HepG2 (cell line): ENCODE results near the gene PCBP4. TPM values are rescaled to one million over a fixed set of nuclear protein-coding genes. Genes with fewer than 3 reads are reported as not detected.

Experiments used
- ATAC-seq: fragments of 200-7000 bp; cut with Tn5 transposase; 3 replicates; pipeline ENCODE4 v1.9.1; 2020; ENCODE audit warnings: mild to moderate bottlenecking, moderate library complexity
- BruUV-seq: library from RNA; stranded (reverse); fragments of 400-500 nt; replicated peaks from 2 replicates; lab custom pipeline; 2021; lab: Mats Ljungman, UMichigan
- CTCF ChIA-PET: fragments of 300-600 bp; formaldehyde crosslinking; extraction: SDS; loops from one replicate; lab custom pipeline; 2021; ENCODE audit warnings: low total read pairs, inconsistent platforms, low intra/inter-chr PET ratio; lab: Yijun Ruan, JAX
- POLR2A ChIA-PET: fragments of 350-600 bp; sonication (Branson Sonifier 250); formaldehyde crosslinking; loops from one replicate; lab custom pipeline; 2020; ENCODE audit warnings: antibody characterized with exemption, inconsistent platforms; lab: Yijun Ruan, JAX
- DNase-seq: peaks from one replicate; pipeline ENCODE4 v3.0.0-alpha.2; 2015; ENCODE audit warnings: low spot score
- FAIRE-seq: peaks from 3 replicates; lab custom pipeline; 2011; peaks lifted over from hg19 to GRCh38; lab: Jason Lieb, UNC
- H2AFZ ChIP-seq: one replicate; pipeline ENCODE4 v1.6.1; 2011; ENCODE audit warnings: low read length, inconsistent platforms
- H3K27ac ChIP-seq: fragments of 300-600 bp; 3 replicates; pipeline ENCODE4 v1.8.0; 2011; ENCODE audit warnings: mixed run types, mild to moderate bottlenecking, mixed read lengths, low read length, inconsistent platforms; ENCODE audit not compliant: insufficient read depth; ENCODE audit errors: extremely low read length
- H3K27me3 ChIP-seq, 2 experiments: fragments of 200-600 bp in 1 of 2; 2 replicates in 1 of 2; 3 replicates in 1 of 2; pipeline versions ENCODE4 v1.6.0 to v1.8.0; 2011; ENCODE audit warnings: low read length in 2 of 2, mild to moderate bottlenecking in 2 of 2, moderate library complexity in 2 of 2, inconsistent platforms in 1 of 2; ENCODE audit not compliant: insufficient read depth in 2 of 2, control insufficient read depth in 1 of 2
- H3K36me3 ChIP-seq, 2 experiments: fragments of 200-600 bp in 1 of 2; replicated peaks in 1 of 2; 2 replicates in 1 of 2; 3 replicates in 1 of 2; pipeline versions ENCODE4 v1.5.1 to v1.8.0; 2011; ENCODE audit warnings: low read length in 2 of 2, inconsistent platforms in 1 of 2; ENCODE audit not compliant: insufficient read depth in 2 of 2, control insufficient read depth in 1 of 2
- H3K4me1 ChIP-seq: 2 replicates; pipeline ENCODE4 v1.5.1; 2012; ENCODE audit warnings: low read length, inconsistent platforms; ENCODE audit not compliant: insufficient read depth
- H3K4me2 ChIP-seq: 2 replicates; pipeline ENCODE4 v1.6.0; 2011; ENCODE audit warnings: low read depth, low read length, inconsistent platforms
- H3K4me3 ChIP-seq, 3 experiments: fragments of 200-600 bp in 1 of 3; sonication (generic), shearing (Covaris generic) in 1 of 3; replicated peaks in 1 of 3; 2 replicates each; pipeline ENCODE4 v1.5.1; 2011 to 2016; ENCODE audit warnings: low read length in 3 of 3, inconsistent platforms in 2 of 3, low read depth in 2 of 3, mild to moderate bottlenecking in 2 of 3, control low read depth in 1 of 3, mixed read lengths in 1 of 3; ENCODE audit not compliant: insufficient read depth in 1 of 3
- H3K79me2 ChIP-seq: one replicate; pipeline ENCODE4 v1.6.1; 2011; ENCODE audit warnings: low read length, inconsistent platforms; ENCODE audit not compliant: insufficient read depth
- H3K9ac ChIP-seq: 2 replicates; pipeline ENCODE4 v1.6.0; 2011; ENCODE audit warnings: mild to moderate bottlenecking, low read depth, low read length, inconsistent platforms; ENCODE audit not compliant: insufficient read depth
- H3K9me3 ChIP-seq: 2 replicates; pipeline ENCODE4 v1.5.1; 2012; ENCODE audit warnings: mild to moderate bottlenecking, low read length
- H4K20me1 ChIP-seq: 2 replicates; pipeline ENCODE4 v1.6.0; 2011; ENCODE audit warnings: inconsistent platforms, mild to moderate bottlenecking, low read length, moderate library complexity; ENCODE audit not compliant: insufficient read depth
- AGO2 ChIP-seq: fragments of 200-400 bp; formaldehyde crosslinking; optimal IDR thresholded peaks from 2 replicates; pipeline ENCODE3; 2017; ENCODE audit warnings: mild to moderate bottlenecking, low read depth, low read length, moderate library complexity
- DPF2 ChIP-seq: sonication (generic); formaldehyde crosslinking; IDR thresholded peaks from 2 replicates; pipeline ENCODE4 v1.4.0; 2020; ENCODE audit warnings: mild to moderate bottlenecking, low read depth, missing genetic modification reagents, borderline replicate concordance
- LBX2 ChIP-seq: sonication (generic); formaldehyde crosslinking; IDR thresholded peaks from 2 replicates; pipeline ENCODE4 v1.5.0; 2020; ENCODE audit warnings: missing genetic modification reagents, mild to moderate bottlenecking, borderline replicate concordance
- NCOA1 ChIP-seq: sonication (generic); formaldehyde crosslinking; IDR thresholded peaks from 2 replicates; pipeline ENCODE4 v1.9.0; 2021; ENCODE audit warnings: missing genetic modification reagents
- PRMT3 ChIP-seq: sonication (generic); formaldehyde crosslinking; IDR thresholded peaks from 2 replicates; pipeline ENCODE4 v1.8.1; 2022; ENCODE audit warnings: low read depth, mild to moderate bottlenecking, moderate library complexity, missing genetic modification reagents, borderline replicate concordance
- ZFP36L1 ChIP-seq: sonication (generic); formaldehyde crosslinking; IDR thresholded peaks from 2 replicates; pipeline ENCODE4 v1.8.0; 2022; ENCODE audit warnings: mild to moderate bottlenecking, missing genetic modification reagents, moderate library complexity
- ZNF207 ChIP-seq: fragments of 450-650 bp; IDR thresholded peaks from 2 replicates; pipeline ENCODE4 v1.6.1; 2016; ENCODE audit warnings: antibody characterized with exemption, borderline replicate concordance
- ZNF232 ChIP-seq: sonication (generic); formaldehyde crosslinking; IDR thresholded peaks from 2 replicates; pipeline ENCODE4 v1.4.0; 2020; ENCODE audit warnings: missing genetic modification reagents, borderline replicate concordance
- ZNF572 ChIP-seq: sonication (generic); formaldehyde crosslinking; IDR thresholded peaks from 2 replicates; pipeline ENCODE4 v1.5.1; 2020; ENCODE audit warnings: mild to moderate bottlenecking, missing genetic modification reagents
- WGBS: methylation state at CpG from one replicate; pipeline ENCODE4 v1.1.6; 2017; ENCODE audit warnings: low lambda C conversion rate; 5-methylcytosine and 5-hydroxymethylcytosine counted together
- in situ Hi-C: cut with HindIII; loops from 2 replicates; pipeline ENCODE4 v1.10.0; 2017; ENCODE audit warnings: low pct_unique_long_range_greater_than_20kb; ENCODE audit not compliant: extremely low pct_ligation_motif_present
- intact Hi-C: fragments of 100-400 bp; cut with micrococcal nuclease; formaldehyde crosslinking; loops from one replicate; pipeline ENCODE4 v1.10.0; 2022; ENCODE audit not compliant: unreplicated experiment
- polyA plus RNA-seq, 8 experiments: library from polyadenylated mRNA; depleted of rRNA in 3 of 8; stranded (reverse) in 7 of 8; unstranded in 1 of 8; fragments of >200 nt; fragmentation: Illumina TruSeq in 4 of 8; extraction: Trizol in 4 of 8; gene quantifications; 2 replicates each; pipeline versions ENCODE4 v1.2.1 to v1.2.3, GENCODE V29; 2011 to 2016; ENCODE audit warnings: low read depth in 4 of 8, missing spikeins in 1 of 8, mixed read lengths in 1 of 8; ENCODE audit not compliant: insufficient read depth in 1 of 8
- total RNA-seq, 5 experiments: library from RNA; depleted of rRNA; stranded (reverse); fragments of >200 nt; fragmentation: Illumina TruSeq; extraction: Trizol; gene quantifications; 2 replicates each; pipeline ENCODE4 v1.2.3, GENCODE V29; 2016; ENCODE audit warnings: low read depth in 1 of 5
- TF ChIP-seq, protein P1 (sequence below): sonication (generic); formaldehyde crosslinking; IDR thresholded peaks from 2 replicates; pipeline ENCODE4 v1.5.0; 2020; ENCODE audit warnings: mild to moderate bottlenecking, missing genetic modification reagents, borderline replicate concordance

Gene PCBP4
- total and polyA plus RNA-seq, 2 of the 13 experiments (the other 11 are each of a cell fraction or from before 2014, with no cell fraction given) = 36.8 to 51.3 TPM

DNA sequence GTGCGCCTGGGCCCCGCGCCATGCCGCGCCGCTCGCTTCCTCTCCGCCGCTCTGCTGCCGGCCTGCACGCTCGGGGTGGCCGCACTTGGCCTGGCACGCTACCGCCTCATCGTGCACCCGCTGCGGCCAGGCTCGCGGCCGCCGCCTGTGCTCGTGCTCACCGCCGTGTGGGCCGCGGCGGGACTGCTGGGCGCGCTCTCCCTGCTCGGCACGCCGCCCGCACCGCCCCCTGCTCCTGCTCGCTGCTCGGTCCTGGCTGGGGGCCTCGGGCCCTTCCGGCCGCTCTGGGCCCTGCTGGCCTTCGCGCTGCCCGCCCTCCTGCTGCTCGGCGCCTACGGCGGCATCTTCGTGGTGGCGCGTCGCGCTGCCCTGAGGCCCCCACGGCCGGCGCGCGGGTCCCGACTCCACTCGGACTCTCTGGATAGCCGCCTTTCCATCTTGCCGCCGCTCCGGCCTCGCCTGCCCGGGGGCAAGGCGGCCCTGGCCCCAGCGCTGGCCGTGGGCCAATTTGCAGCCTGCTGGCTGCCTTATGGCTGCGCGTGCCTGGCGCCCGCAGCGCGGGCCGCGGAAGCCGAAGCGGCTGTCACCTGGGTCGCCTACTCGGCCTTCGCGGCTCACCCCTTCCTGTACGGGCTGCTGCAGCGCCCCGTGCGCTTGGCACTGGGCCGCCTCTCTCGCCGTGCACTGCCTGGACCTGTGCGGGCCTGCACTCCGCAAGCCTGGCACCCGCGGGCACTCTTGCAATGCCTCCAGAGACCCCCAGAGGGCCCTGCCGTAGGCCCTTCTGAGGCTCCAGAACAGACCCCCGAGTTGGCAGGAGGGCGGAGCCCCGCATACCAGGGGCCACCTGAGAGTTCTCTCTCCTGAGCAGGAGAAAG is 11.1 kb downstream of the PCBP4 start (continued):
- TF ChIP-seq NCOA1 = no peak
- TF ChIP-seq DPF2 = no peak
- no peak for TF ChIP-seq PRMT3 (CRISPR knock-in tag)

DNA sequence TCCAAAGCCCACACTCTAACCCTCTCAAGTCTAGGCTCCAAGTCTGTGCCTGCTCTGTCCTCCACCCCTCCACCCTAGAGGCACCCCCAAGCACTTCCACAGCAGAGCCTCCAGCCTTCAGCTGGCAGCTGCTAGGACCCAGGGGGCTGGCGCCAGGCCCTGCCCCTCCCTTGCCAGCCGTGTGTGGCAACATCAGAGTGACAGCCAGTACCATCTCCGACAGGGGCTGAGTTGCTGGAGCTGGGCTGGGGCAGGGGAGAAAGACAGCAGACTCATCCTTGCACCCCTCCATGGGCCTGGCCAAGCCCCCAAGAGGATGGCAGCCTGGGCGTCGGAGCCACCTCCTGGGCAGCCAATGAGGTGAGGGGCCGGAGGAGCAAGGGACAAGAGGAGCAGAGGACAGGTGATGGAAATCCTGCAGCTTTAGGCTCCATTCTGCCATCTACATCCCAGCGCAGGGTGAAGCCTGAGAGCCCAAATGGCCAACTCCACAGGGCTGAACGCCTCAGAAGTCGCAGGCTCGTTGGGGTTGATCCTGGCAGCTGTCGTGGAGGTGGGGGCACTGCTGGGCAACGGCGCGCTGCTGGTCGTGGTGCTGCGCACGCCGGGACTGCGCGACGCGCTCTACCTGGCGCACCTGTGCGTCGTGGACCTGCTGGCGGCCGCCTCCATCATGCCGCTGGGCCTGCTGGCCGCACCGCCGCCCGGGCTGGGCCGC is 11.9 kb downstream of the PCBP4 start, which contains the start of gene GPR62:
Gene GPR62 (plus strand): TSS at position 207 of the 718 bp plus-strand sequence. CDS start 272 bp downstream, at position 479.
- H3K4me3 ChIP-seq = no peak within 1 kb of the TSS
- CTCF ChIA-PET = no interaction called here
- in situ Hi-C loops = no loop called here
- no peak within 1 kb of the TSS for H2AFZ ChIP-seq
- no peaks in the 10 kb centered on the region for H3K79me2 ChIP-seq
- no TSS peak for BruUV-seq
- no peaks in the 10 kb centered on the region for H3K9me3 ChIP-seq
- H3K9ac ChIP-seq = no peak within 1 kb of the TSS
- FAIRE-seq (no peak), ATAC-seq (no peak; the same call in 2 of the 3 replicates), DNase-seq (no peak)
- intact Hi-C loops = no loop called here
- H4K20me1 ChIP-seq = no peaks in the 10 kb centered on the region
- peaks cover 17% of the 10 kb centered on the region for H3K4me1 ChIP-seq
- no peak within 1 kb of the TSS for H3K4me2 ChIP-seq
- peaks cover 3 to 18% of the 10 kb centered on the region in 2 experiments; a peak in 4 of 5 replicates for H3K36me3 ChIP-seq
- no peak for TF ChIP-seq ZNF207
- no peak for TF ChIP-seq ZFP36L1 (CRISPR knock-in tag)
- TF ChIP-seq ZNF232 = no peak
- TF ChIP-seq ZNF572 (CRISPR knock-in tag) = no peak
- no peak for TF ChIP-seq LBX2 (CRISPR knock-in tag)
- TF ChIP-seq, protein P1, sequence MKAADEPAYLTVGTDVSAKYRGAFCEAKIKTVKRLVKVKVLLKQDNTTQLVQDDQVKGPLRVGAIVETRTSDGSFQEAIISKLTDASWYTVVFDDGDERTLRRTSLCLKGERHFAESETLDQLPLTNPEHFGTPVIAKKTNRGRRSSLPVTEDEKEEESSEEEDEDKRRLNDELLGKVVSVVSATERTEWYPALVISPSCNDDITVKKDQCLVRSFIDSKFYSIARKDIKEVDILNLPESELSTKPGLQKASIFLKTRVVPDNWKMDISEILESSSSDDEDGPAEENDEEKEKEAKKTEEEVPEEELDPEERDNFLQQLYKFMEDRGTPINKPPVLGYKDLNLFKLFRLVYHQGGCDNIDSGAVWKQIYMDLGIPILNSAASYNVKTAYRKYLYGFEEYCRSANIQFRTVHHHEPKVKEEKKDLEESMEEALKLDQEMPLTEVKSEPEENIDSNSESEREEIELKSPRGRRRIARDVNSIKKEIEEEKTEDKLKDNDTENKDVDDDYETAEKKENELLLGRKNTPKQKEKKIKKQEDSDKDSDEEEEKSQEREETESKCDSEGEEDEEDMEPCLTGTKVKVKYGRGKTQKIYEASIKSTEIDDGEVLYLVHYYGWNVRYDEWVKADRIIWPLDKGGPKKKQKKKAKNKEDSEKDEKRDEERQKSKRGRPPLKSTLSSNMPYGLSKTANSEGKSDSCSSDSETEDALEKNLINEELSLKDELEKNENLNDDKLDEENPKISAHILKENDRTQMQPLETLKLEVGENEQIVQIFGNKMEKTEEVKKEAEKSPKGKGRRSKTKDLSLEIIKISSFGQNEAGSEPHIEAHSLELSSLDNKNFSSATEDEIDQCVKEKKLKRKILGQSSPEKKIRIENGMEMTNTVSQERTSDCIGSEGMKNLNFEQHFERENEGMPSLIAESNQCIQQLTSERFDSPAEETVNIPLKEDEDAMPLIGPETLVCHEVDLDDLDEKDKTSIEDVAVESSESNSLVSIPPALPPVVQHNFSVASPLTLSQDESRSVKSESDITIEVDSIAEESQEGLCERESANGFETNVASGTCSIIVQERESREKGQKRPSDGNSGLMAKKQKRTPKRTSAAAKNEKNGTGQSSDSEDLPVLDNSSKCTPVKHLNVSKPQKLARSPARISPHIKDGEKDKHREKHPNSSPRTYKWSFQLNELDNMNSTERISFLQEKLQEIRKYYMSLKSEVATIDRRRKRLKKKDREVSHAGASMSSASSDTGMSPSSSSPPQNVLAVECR (CRISPR knock-in tag) = no peak
- TF ChIP-seq AGO2 = peak; percentile 52
- TF ChIP-seq, all 625 proteins: peak for 1
- POLR2A ChIA-PET = interaction anchor here (2.0 kb wide), 1 partner anchor 12 kb away, joined by 5 read pairs; no protein-coding TSS in a partner anchor
- Histone ChIP-seq H3K27ac (no peak within 1 kb of the TSS), H3K27me3 (no peaks in the 10 kb centered on the region)
- WGBS = 97% methylated on average over 19 of the region's 33 CpGs
